ENCODE measurements around the gene AVL9.

DNA sequence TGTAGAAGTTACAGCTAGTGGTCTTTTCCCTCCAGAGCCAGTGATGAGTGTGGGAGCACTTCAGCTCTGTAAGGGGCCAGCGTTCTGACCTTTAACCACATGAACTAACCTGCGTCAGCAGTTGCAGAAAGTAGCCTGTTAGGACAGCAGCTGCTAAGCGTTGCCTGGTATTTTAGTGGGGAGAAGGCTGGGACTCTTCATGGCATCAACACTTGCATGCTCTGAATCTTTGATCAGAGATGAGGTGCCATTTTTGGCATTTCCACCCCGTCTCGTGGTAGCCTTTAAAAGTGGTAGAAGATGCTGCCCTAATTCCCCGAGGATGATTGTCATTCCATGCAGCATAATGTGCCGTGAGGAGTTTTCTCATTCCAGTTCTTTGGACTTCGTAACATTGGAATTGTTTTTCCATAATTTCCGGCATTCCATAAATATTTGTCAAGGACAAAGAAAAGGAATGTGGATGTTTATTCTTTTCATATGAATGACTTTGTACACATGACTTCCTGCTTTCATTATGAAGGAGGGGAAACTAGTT lies 92.2 kb downstream of the AVL9 start:
- TF ChIP-seq, protein P1, sequence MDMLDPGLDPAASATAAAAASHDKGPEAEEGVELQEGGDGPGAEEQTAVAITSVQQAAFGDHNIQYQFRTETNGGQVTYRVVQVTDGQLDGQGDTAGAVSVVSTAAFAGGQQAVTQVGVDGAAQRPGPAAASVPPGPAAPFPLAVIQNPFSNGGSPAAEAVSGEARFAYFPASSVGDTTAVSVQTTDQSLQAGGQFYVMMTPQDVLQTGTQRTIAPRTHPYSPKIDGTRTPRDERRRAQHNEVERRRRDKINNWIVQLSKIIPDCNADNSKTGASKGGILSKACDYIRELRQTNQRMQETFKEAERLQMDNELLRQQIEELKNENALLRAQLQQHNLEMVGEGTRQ (IDR thresholded peaks at IDR 0.05; ENCODE audit: low read depth, low read length): no peak
- TF ChIP-seq, protein P1 (CRISPR knock-in tag; IDR thresholded peaks at IDR 0.05; ENCODE audit: borderline replicate concordance): no peak
- no peak for TF ChIP-seq POLR2AphosphoS5 (IDR thresholded peaks at IDR 0.05; ENCODE audit: low read depth, low read length)
- no peak for TF ChIP-seq SMAD1 (CRISPR knock-in tag; IDR thresholded peaks at IDR 0.05; ENCODE audit: borderline replicate concordance, low read depth)
- TF ChIP-seq RFX1 (IDR thresholded peaks at IDR 0.05): no peak
- TF ChIP-seq ZNF776 (CRISPR knock-in tag; IDR thresholded peaks at IDR 0.05): no peak
- TF ChIP-seq ZFP36L2 (CRISPR knock-in tag; IDR thresholded peaks at IDR 0.05): no peak
- TF ChIP-seq XBP1 (CRISPR knock-in tag; IDR thresholded peaks at IDR 0.05): no peak
- no peak for TF ChIP-seq RORA (CRISPR knock-in tag; IDR thresholded peaks at IDR 0.05)
- no peak for TF ChIP-seq ZNF24 (IDR thresholded peaks at IDR 0.05)

Measured in HepG2 (cell line).